ENCODE measurements around the gene CLMN. TPM values are rescaled to one million over a fixed set of nuclear protein-coding genes. Genes with fewer than 3 reads are reported as not detected.

CLMN gene
- total RNA-seq, 4 donors from 2014 or later = 20.7 to 56.5 (median 29.7) TPM

DNA sequence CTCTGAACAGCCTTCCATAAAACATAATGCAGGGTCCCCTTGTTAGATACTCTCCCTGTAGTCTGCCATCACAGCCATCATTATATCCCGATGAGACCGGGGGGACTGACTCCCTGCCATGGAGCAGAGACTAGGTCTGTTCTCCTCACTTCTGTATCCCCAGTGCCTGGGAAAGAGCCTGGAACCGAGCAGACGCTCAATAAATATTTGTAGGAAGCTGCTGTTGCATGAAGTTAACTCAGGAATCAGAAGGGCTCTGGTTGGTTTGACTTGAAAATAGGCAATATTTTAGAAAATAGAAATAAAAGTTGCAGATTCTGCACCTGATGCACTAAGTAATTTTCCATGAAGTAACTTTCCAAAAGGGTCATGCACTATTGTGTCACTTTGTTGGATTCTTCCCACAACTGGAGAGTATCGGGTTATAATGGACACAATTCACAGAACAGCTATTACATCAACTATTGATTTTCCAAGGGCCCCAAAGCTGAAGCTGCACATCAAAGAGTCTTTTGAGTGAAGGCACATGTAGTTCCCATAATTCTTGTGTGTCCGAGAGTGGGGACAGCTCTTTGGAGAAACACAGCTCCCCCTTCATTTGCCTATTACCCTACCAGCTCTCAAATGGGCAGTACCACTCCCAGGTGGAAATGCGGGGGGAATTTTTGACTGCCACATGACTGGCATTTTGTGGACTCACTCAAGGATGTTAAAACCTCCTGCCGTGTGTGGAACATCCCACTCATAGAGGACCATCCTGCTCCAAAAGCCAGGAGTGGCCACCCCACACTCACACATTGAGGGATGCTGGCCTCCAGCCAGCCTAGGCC lies 18.8 kb downstream of the CLMN start:
- TF ChIP-seq, protein P1, sequence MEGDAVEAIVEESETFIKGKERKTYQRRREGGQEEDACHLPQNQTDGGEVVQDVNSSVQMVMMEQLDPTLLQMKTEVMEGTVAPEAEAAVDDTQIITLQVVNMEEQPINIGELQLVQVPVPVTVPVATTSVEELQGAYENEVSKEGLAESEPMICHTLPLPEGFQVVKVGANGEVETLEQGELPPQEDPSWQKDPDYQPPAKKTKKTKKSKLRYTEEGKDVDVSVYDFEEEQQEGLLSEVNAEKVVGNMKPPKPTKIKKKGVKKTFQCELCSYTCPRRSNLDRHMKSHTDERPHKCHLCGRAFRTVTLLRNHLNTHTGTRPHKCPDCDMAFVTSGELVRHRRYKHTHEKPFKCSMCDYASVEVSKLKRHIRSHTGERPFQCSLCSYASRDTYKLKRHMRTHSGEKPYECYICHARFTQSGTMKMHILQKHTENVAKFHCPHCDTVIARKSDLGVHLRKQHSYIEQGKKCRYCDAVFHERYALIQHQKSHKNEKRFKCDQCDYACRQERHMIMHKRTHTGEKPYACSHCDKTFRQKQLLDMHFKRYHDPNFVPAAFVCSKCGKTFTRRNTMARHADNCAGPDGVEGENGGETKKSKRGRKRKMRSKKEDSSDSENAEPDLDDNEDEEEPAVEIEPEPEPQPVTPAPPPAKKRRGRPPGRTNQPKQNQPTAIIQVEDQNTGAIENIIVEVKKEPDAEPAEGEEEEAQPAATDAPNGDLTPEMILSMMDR (IDR thresholded peaks at IDR 0.05; ENCODE audit: low read depth) = no peak

DNA sequence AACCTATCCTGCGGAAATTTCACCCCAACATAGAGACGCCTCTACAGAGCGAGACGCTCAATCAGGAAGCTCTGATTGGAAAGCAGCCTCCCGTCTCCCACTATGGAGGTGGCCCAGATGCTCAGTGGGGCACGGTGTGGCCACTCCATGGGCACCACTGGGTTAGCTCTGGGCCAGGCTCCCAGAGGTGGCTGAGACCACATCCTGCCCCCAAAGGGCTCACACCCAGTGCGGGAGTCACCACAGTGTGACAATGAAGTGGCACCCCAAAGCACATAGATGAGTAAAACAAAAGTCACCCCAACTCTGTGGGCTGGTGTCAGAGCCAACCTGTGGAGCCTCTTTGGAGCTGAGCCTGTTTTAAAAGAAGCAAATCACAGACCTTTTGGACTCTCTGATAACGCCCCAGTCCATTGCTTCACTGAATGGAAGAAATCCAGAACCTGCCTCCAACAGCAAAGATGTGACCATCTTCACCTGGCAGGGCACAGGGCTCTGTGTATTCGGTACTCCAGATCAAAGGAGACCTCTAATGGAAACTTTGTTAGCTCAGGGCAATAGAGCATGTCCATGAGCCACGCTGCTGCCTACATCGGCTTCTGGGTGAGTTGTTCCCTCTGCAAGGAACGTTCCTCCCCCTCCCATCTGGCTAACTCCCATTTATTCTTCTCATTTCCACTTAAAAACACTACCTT lies 19.6 kb downstream of the CLMN start:
- TF ChIP-seq, protein P1 (IDR thresholded peaks at IDR 0.05; ENCODE audit: low read depth) = no peak

DNA sequence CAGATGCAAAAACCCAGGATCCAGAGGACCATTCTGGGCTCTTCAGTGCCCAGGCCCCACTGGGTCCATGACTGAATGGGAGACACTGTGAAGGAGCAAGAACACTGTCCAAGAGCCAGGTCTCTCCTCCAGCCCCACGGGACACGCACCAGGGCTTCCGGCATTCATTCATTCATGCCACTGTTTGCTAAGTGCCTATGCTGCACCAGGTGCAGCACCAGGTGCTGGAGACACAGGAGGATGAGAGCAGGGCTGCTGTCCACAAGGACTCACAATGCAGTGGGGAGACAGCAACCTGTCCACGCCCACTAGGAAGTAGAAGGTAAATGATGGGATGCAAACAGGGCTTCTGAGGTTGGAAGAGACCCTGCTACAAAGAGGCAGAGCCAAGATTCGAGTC lies 20.4 kb downstream of the CLMN start:
- TF ChIP-seq, protein P1 (IDR thresholded peaks at IDR 0.05; ENCODE audit: low read depth) = no peak

DNA sequence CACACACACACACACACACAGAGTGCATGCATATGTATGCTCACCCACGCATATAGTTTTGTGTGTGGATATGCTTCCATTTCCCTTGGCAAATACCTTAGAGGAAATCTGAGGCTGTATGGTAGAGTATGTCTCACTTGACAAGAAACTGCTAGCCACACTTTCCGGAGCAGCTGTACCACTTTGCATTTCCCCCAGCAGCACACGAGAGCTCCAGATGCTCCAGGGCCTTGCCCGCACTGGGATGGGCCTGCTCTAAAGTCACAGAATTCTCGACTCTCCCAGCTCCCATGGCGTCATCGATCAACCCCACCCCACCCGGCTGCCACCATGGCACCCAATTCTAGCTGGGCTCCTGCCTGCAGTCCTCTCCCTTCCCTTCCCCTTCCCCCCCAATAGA lies 21.9 kb downstream of the CLMN start:
- TF ChIP-seq, protein P1 (IDR thresholded peaks at IDR 0.05; ENCODE audit: low read depth) = no peak

DNA sequence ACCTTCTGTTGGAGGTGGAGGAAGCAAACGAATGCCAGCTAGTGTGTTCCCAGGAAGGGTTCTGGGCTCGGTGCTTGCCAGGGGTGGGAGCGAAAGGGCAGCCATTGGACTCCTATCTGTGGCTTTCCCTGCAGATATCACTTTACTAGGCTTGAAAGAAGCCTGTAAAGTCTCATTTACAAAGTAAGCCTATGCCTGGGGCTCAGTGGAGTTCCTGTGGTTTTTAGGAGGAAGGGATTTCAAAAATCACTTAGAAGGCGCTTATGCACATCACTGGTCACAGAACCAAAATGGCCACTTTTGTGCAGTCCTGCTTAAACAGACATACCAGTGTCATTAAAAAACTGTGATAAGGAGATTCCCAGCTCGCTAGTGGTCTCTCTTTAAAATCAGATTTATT lies 22.7 kb downstream of the CLMN start:
- TF ChIP-seq, protein P1 (IDR thresholded peaks at IDR 0.05; ENCODE audit: low read depth) = no peak

DNA sequence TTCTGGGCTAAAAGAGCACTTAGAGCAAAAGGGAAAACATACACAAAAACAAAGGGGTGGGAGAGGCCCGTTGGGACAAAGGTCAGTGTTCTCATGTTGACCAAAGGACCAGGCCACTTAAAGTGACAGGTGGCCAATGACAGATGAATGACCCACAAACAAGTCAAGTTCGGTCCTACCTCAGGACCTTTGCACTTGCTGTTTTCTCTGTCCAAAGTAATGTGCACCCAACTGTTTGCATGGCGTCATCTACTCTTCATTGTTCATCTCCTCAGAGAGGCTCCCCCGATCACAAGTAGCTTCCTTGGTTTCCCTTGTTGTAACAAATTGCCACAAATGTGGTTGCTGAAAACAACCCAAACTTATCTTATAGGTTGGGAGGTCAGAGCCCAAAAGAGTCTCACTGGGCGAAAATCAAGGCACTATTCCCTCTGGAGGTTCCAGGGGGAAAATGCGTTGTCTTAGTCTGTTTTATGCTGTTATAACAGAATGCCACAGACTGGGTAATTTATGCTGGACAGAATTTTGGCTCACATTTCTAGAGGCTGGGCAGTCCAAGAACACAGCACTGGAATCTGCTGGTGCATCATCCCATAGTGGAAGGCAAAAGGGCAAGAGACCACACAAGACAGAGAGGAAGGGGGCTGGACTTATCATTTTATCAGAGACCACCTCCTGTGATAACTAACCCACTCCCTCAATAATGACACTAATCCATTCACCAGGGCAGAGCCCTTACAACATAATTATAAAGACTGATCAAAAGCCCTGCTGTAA lies 23.9 kb downstream of the CLMN start:
- TF ChIP-seq, protein P1 (IDR thresholded peaks at IDR 0.05; ENCODE audit: low read depth) = no peak
